ENCODE data around the gene XPR1. TPM values are rescaled to one million over a fixed set of nuclear protein-coding genes. Genes with fewer than 3 reads are reported as not detected.

Gene XPR1
- polyA plus RNA-seq, 1 donor (not counting 4 experiments of a cell fraction or from before 2014, with no cell fraction given): 40.0 TPM

DNA sequence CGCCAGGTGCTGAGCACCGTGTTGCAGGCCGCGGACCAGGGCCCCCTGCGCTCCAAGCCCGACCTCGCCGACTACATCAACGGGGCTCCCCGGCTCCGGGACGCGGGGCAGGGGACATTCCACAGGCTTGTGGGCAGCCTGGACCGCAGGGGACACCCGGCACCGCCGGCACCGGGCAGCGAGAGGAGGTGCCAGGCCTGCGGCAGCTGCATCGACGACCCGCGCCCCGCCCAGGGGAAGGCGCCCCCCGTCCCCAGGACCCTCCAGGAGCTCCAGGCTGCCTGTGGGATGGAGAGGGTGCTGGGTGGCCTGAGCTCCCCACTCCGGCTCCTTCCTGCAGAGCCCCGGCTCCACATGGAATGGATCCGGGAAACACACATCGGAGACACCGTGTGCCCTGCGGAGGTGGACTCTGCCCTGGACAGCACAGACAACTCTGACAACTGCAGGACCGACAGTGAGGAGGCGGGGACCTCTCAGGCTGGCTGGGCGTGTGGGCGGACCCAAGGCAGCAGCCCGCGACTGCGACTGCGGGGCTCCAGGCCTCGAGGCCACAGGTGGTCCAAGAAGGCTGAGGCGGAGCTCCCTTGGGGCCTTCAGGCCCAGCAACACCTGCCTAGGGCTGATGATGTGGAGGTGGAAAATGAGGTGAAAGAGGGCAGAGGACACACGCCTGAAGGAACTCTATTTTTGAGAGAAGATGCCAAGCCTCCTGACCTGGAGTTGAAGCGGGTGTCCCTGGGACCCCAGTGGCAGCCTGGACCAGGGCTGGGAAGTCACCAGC is 303.7 kb downstream of the XPR1 start:
- Histone ChIP-seq H3K9me3 (ENCODE audit: control insufficient read depth, low read depth, low read length) (no peaks in the 10 kb centered on the region), H3K27ac (ENCODE audit: control insufficient read depth, insufficient read depth, low read length) (no peak overlapping the region), H3K79me2 (ENCODE audit: control insufficient read depth, insufficient read depth, low read length) (no peaks in the 10 kb centered on the region), H3K9me1 (ENCODE audit: control insufficient read depth, extremely low read depth, insufficient read depth, low read length) (no peaks in the 10 kb centered on the region), H3K4me3 (ENCODE audit: control insufficient read depth in 2 of 3, extremely low read depth in 1 of 3, insufficient read depth in 2 of 3, low read depth in 1 of 3, low read length in 3 of 3) (no peak overlapping the region), H3K4me2 (ENCODE audit: control insufficient read depth, extremely low read depth, insufficient read depth, low read depth, low read length) (no peak overlapping the region), H2AFZ (ENCODE audit: control insufficient read depth, low read length) (no peak overlapping the region), H4K20me1 (ENCODE audit: control insufficient read depth, extremely low read depth, insufficient read depth, low read length) (no peaks in the 10 kb centered on the region), H3K9ac (ENCODE audit: control insufficient read depth, extremely low read depth, insufficient read depth, low read length) (no peak overlapping the region), H3K27me3 (ENCODE audit: control insufficient read depth, extremely low read depth, insufficient read depth, low read length) (peaks cover 15% of the 10 kb centered on the region), H3K4me1 (ENCODE audit: control insufficient read depth, extremely low read depth, insufficient read depth, low read length) (no peaks in the 10 kb centered on the region), H3K36me3 (ENCODE audit: control insufficient read depth in 2 of 2, extremely low read depth in 1 of 2, insufficient read depth in 2 of 2, low read length in 2 of 2) (no peaks in the 10 kb centered on the region)
- dilution Hi-C loops (cut with MboI; ENCODE audit: extremely low pct_ligation_motif_present, low sequenced_read_pairs): no loop called here
- no peak for FAIRE-seq
- DNase-seq (ENCODE audit: low read depth, low spot score): no peak
- no peak for TF ChIP-seq EZH2 (IDR thresholded peaks at IDR 0.05; ENCODE audit: low read length)
- TF ChIP-seq CTCF (optimal IDR thresholded peaks at IDR 0.05 in 1 of 3, IDR thresholded peaks at IDR 0.05 in 1 of 3, conservative IDR thresholded peaks at IDR 0.05 in 1 of 3; ENCODE audit: extremely low read depth in 1 of 3, insufficient read depth in 2 of 3, low read length in 3 of 3): no peak

DNA sequence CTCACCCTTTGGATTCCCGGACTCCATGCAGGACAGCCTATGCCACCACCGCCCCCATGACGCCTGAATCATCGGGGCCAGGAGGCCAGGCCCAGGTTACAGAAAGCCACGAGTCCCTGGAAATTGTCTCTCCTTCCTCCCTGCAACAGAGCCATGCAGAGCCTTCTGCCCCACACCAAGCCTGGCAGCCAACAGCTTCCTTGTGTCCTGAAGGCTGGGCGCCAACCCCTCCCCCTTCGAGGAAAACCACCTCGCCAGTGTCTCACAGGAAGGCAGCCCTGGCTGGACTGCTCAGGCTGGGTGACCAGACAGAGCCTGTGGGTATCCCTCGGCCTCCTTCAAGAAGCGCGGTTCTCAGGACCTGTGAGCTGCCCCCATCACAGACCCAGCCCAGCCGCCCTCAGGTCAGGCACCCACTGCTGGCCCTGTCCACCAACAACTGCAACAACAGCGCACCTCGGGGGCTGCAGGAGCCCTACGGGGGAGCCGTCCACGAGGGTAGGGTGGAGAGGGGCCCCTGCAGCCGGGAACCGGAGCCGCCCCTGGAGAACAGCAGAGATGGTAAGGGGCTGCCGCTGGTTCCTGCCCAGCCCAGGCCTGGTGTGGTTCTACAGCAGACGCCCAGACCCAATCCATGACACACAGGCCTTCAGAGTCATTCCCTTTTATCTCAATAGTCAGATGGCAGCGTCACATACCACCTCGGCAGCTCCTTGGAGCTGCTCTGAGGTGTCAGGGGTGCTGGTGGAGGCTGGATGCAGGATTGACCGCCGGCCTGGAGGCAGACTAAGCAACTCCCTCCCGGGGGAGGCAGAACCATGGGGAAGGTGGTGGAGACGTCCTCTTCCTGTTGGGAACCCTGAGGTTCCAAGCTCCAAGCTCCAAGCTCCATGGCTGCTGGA is 304.5 kb downstream of the XPR1 start:
- Histone ChIP-seq H3K9me1 (ENCODE audit: control insufficient read depth, extremely low read depth, insufficient read depth, low read length) (no peaks in the 10 kb centered on the region), H3K4me1 (ENCODE audit: control insufficient read depth, extremely low read depth, insufficient read depth, low read length) (no peaks in the 10 kb centered on the region), H3K27me3 (ENCODE audit: control insufficient read depth, extremely low read depth, insufficient read depth, low read length) (peaks cover 15% of the 10 kb centered on the region), H3K9me3 (ENCODE audit: control insufficient read depth, low read depth, low read length) (no peaks in the 10 kb centered on the region), H3K79me2 (ENCODE audit: control insufficient read depth, insufficient read depth, low read length) (no peaks in the 10 kb centered on the region), H3K9ac (ENCODE audit: control insufficient read depth, extremely low read depth, insufficient read depth, low read length) (no peak overlapping the region), H3K4me3 (ENCODE audit: control insufficient read depth in 2 of 3, extremely low read depth in 1 of 3, insufficient read depth in 2 of 3, low read depth in 1 of 3, low read length in 3 of 3) (no peak overlapping the region), H2AFZ (ENCODE audit: control insufficient read depth, low read length) (no peak overlapping the region), H3K4me2 (ENCODE audit: control insufficient read depth, extremely low read depth, insufficient read depth, low read depth, low read length) (no peak overlapping the region), H3K27ac (ENCODE audit: control insufficient read depth, insufficient read depth, low read length) (no peak overlapping the region), H3K36me3 (ENCODE audit: control insufficient read depth in 2 of 2, extremely low read depth in 1 of 2, insufficient read depth in 2 of 2, low read length in 2 of 2) (no peaks in the 10 kb centered on the region), H4K20me1 (ENCODE audit: control insufficient read depth, extremely low read depth, insufficient read depth, low read length) (no peaks in the 10 kb centered on the region)
- DNase-seq (ENCODE audit: low read depth, low spot score) (no peak), FAIRE-seq (no peak)
- no peak for TF ChIP-seq EZH2 (IDR thresholded peaks at IDR 0.05; ENCODE audit: low read length)
- no peak for TF ChIP-seq CTCF (optimal IDR thresholded peaks at IDR 0.05 in 1 of 3, IDR thresholded peaks at IDR 0.05 in 1 of 3, conservative IDR thresholded peaks at IDR 0.05 in 1 of 3; ENCODE audit: extremely low read depth in 1 of 3, insufficient read depth in 2 of 3, low read length in 3 of 3)
- dilution Hi-C loops (cut with MboI; ENCODE audit: extremely low pct_ligation_motif_present, low sequenced_read_pairs): no loop called here

All from keratinocyte (primary cell).